HEK293 (cell line): ENCODE data around the gene SH3BGRL3.

ENCODE experiments used
- ZNF132 ChIP-seq: fragments of 450-650 bp; formaldehyde crosslinking; IDR thresholded peaks from 2 replicates; pipeline ENCODE4 v1.5.1; 2017; ENCODE audit warnings: missing biosample characterization, missing genetic modification characterization, borderline replicate concordance
- ZNF274 ChIP-seq, 2 experiments: fragments of 200-500 bp in 1 of 2; fragments of 450-650 bp in 1 of 2; sonication (Bioruptor generic) in 1 of 2; formaldehyde crosslinking in 1 of 2; IDR thresholded peaks; 2 replicates each; pipeline versions ENCODE4 v1.5.1 to v1.6.1; 2014 to 2016; ENCODE audit warnings: borderline replicate concordance in 1 of 2, inconsistent platforms in 1 of 2, low read length in 1 of 2, missing biosample characterization in 1 of 2, missing genetic modification characterization in 1 of 2

- TF ChIP-seq ZNF132 (no peak), ZNF274 (IDR thresholded peaks at IDR 0.05; ENCODE audit: low read length) (no peak), ZNF274 (tag by site-specific recombination; IDR thresholded peaks at IDR 0.05; ENCODE audit: borderline replicate concordance) (no peak)
Observed at GRCh38 chr1:26330276-26330675, 50.4 kb downstream of the SH3BGRL3 start.
